Measurements from ENCODE around the gene GSG1.
A peak's percentile ranks its signal among the peaks of the same experiment; 100 is the strongest.

Gene GSG1

GRCh38 chr12:13046964-13047363 lies 56.5 kb downstream of the GSG1 start:
- ChIA-PET CTCF (no interaction called here), POLR2A (interaction anchor here (1.1 kb wide), 1 partner anchor 26 kb away, joined by 3 read pairs; no protein-coding TSS in a partner anchor)
- no peak for TF ChIP-seq SUZ12 (IDR thresholded peaks at IDR 0.05)
- no peak for DNase-seq (ENCODE audit: extremely low spot score)

- DNase-seq (ENCODE audit: extremely low spot score): no peak
- ChIA-PET POLR2A (interaction anchor here (0.8 kb wide), 1 partner anchor 55 kb away, joined by 4 read pairs; no protein-coding TSS in a partner anchor), CTCF (interaction anchor here (0.7 to 1.4 kb wide), 4 partner anchors 11 to 920 kb away, joined by 3 to 5 read pairs (median 4); no protein-coding TSS in a partner anchor)
- TF ChIP-seq SUZ12 (IDR thresholded peaks at IDR 0.05) (no peak), LEF1 (IDR thresholded peaks at IDR 0.05; ENCODE audit: borderline replicate concordance) (no peak), ZNF384 (IDR thresholded peaks at IDR 0.05) (no peak), BHLHE40 (IDR thresholded peaks at IDR 0.05; ENCODE audit: borderline replicate concordance) (no peak), FOXM1 (IDR thresholded peaks at IDR 0.05; ENCODE audit: borderline replicate concordance) (no peak)
Measured at GRCh38 chr12:13045816-13046215, 57.7 kb downstream of the GSG1 start.

- TF ChIP-seq SP1 (IDR thresholded peaks at IDR 0.05) (no peak), ZNF384 (IDR thresholded peaks at IDR 0.05) (peak; percentile 66)
- DNase-seq (ENCODE audit: extremely low spot score): peak; percentile 17
- ChIA-PET POLR2A (interaction anchor here (0.7 to 1.1 kb wide), 3 partner anchors 10 to 58 kb away, joined by 3 to 4 read pairs (median 3); partner anchors contain the start of gene GSG1), CTCF (interaction anchor here (0.7 to 1.4 kb wide), 8 partner anchors 12 to 129 kb away, joined by 3 to 8 read pairs (median 4); no protein-coding TSS in a partner anchor)
Measured at GRCh38 chr12:13044906-13045299, 58.6 kb downstream of the GSG1 start.

DNA sequence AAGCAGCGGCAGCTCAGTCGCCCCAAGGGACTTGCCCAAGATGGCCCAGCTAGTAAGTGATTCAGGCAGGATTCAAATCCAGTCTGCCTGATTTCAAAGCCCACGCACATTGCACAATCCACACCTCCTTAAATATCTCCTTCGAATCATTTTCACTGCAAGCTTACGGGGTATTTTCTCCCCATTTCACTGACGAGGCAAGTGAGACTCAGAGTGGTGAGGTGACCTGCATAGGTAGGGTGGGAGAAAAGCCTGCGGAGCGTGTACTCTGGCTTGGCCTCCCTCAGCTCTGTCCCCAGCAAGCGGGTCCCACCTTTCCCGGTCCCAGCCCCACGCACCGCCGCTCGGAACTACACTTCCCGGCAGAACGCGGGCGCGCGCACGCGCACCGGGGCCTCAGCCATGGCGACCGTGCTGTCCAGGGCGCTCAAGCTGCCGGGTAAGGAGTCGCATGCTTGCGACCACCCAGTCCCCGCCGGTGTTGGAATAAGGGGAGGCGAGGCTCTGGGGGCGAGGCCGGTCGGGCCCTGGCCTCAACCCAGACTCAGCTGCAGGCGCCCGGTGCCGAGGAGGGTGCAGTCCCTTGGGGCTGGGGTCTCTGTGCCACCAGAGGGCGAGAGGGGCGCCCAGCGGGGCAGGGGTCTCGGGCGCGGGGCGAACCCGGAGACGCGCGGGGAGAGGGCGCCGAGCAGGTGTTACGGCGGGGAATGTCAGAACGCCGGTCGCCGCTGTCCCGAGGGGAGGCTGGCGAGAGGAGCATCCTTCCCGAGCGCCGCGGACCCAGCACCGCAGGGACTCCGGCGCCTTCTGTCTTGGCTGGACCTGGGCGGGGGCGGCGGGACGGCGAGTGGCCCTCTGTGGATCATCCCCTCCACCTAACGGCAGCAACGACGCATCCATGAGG lies 59.2 kb downstream of the GSG1 start, which contains the start of gene FAM234B:
Gene FAM234B (plus strand): TSS at position 380 of the 904 bp plus-strand sequence. CDS start 23 bp downstream, at position 403.
- ChIA-PET CTCF (interaction anchor here (0.7 to 1.4 kb wide), 12 partner anchors 10 to 169 kb away, joined by 3 to 7 read pairs (median 4); no protein-coding TSS in a partner anchor), POLR2A (interaction anchor here (0.7 to 1.6 kb wide), 8 partner anchors 10 to 152 kb away, joined by 3 to 6 read pairs (median 3); partner anchors contain the start of genes EMP1 and GSG1)
- TF ChIP-seq L3MBTL2 (conservative IDR thresholded peaks at IDR 0.05): peak; percentile 35; the same call in 1 of the 2 replicates
- TF ChIP-seq FOXK2 (IDR thresholded peaks at IDR 0.05): no peak
- DNase-seq (ENCODE audit: extremely low spot score): peak; percentile 90

DNA sequence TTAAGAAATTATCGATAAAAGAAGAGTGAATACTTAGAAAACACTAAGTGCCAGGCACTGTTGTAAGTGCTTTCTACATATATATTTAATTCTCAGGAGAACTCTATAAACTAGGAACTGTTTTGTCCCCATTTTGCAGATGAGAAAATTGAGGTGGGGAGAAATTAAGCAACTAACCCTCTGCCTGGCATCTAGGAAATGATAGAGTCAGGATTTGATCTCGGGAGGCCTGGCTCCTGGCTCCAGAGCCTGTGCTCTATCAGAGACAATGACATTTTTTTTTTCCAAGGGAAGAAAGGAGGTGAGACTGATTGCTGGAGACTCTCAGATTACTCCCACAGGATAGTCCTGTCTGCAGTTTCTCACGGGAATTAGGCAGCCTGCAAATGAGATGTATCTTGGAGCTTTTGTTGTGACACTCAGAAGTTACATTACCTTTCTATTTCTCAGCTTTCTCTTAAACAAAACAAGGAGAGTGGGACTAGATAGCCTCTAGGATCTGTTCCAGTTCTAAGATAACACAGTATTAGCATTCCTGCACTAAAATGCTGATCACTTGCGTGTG lies 60.7 kb downstream of the GSG1 start:
- TF ChIP-seq ZNF384 (IDR thresholded peaks at IDR 0.05) (no peak), NFRKB (IDR thresholded peaks at IDR 0.05) (no peak), BHLHE40 (IDR thresholded peaks at IDR 0.05; ENCODE audit: borderline replicate concordance) (no peak)
- CTCF ChIA-PET: interaction anchor here (1.2 to 1.3 kb wide), 2 partner anchors 169 to 170 kb away, joined by 5 to 6 read pairs; no protein-coding TSS in a partner anchor
- DNase-seq (ENCODE audit: extremely low spot score): no peak
- POLR2A ChIA-PET: interaction anchor here (1.6 kb wide), 1 partner anchor 56 kb away, joined by 4 read pairs; no protein-coding TSS in a partner anchor

- TF ChIP-seq HDGF (IDR thresholded peaks at IDR 0.05; ENCODE audit: borderline replicate concordance) (no peak), LEF1 (IDR thresholded peaks at IDR 0.05; ENCODE audit: borderline replicate concordance) (no peak), CTBP1 (IDR thresholded peaks at IDR 0.05; ENCODE audit: borderline replicate concordance) (no peak), TARDBP (IDR thresholded peaks at IDR 0.05) (no peak), ELF4 (IDR thresholded peaks at IDR 0.05) (no peak), SUZ12 (IDR thresholded peaks at IDR 0.05) (no peak), FOXA1 (IDR thresholded peaks at IDR 0.05) (no peak), SP1 (IDR thresholded peaks at IDR 0.05) (no peak), BHLHE40 (IDR thresholded peaks at IDR 0.05; ENCODE audit: borderline replicate concordance) (no peak), L3MBTL2 (conservative IDR thresholded peaks at IDR 0.05) (no peak), NFRKB (IDR thresholded peaks at IDR 0.05) (no peak), FOXM1 (IDR thresholded peaks at IDR 0.05; ENCODE audit: borderline replicate concordance) (no peak)
- CTCF ChIA-PET: no interaction called here
- no peak for DNase-seq (ENCODE audit: extremely low spot score)
- POLR2A ChIA-PET: no interaction called here
Measured at GRCh38 chr12:13041224-13041623, 62.2 kb downstream of the GSG1 start.

DNA sequence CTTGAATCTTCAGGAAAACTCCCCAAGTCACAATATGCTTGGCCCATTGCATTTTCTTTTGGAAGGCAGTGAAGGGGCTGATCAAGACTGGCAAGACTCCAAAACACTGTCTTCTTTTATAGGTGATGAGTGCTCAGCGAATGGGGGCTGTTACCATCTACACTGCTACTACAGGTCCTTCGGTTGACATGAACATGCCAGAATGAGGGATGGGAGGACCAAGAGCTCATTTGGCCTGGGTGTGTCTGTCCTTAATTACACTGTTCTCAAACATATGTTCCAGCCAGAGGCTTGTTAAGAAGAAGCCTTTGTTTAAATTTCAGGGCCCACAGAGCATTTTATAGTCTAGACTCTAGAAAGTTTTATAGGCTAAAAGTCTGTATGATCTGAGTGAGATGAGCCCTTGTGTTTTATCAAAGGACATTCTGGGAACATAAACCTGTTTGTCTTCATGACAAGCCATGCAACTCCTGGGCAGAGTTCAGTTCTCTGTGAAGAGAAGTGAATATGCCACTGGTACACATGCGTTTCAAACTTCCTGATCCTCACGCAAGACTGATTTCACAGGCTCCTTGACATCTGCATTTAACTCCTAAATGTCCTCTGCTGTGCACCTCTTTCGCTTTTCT lies 64.0 kb downstream of the GSG1 start:
- DNase-seq (ENCODE audit: extremely low spot score): no peak
- CTCF ChIA-PET: interaction anchor here (0.6 kb wide), 1 partner anchor 1356 kb away, joined by 4 read pairs; no protein-coding TSS in a partner anchor
- POLR2A ChIA-PET: no interaction called here
- no peak for TF ChIP-seq FOXK2 (IDR thresholded peaks at IDR 0.05)
- TF ChIP-seq CTBP1 (IDR thresholded peaks at IDR 0.05; ENCODE audit: borderline replicate concordance): no peak
- no peak for TF ChIP-seq ARNT (IDR thresholded peaks at IDR 0.05)
- TF ChIP-seq, protein P1, sequence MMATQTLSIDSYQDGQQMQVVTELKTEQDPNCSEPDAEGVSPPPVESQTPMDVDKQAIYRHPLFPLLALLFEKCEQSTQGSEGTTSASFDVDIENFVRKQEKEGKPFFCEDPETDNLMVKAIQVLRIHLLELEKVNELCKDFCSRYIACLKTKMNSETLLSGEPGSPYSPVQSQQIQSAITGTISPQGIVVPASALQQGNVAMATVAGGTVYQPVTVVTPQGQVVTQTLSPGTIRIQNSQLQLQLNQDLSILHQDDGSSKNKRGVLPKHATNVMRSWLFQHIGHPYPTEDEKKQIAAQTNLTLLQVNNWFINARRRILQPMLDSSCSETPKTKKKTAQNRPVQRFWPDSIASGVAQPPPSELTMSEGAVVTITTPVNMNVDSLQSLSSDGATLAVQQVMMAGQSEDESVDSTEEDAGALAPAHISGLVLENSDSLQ (IDR thresholded peaks at IDR 0.05): no peak
- no peak for TF ChIP-seq ZNF384 (IDR thresholded peaks at IDR 0.05)
- no peak for TF ChIP-seq FOXM1 (IDR thresholded peaks at IDR 0.05; ENCODE audit: borderline replicate concordance)
- no peak for TF ChIP-seq TARDBP (IDR thresholded peaks at IDR 0.05)
- no peak for TF ChIP-seq NFRKB (IDR thresholded peaks at IDR 0.05)
- TF ChIP-seq SP1 (IDR thresholded peaks at IDR 0.05): no peak
- no peak for TF ChIP-seq L3MBTL2 (conservative IDR thresholded peaks at IDR 0.05)

All from HEK293T (cell line).